ENCODE results near the gene PRKG1. TPM values are rescaled to one million over a fixed set of nuclear protein-coding genes. Genes with fewer than 3 reads are reported as not detected.

PRKG1 gene
- total and polyA plus RNA-seq, 2 of the 8 experiments (the other 6 are each of a cell fraction or from before 2014, with no cell fraction given), result 4.2 to 15.2 TPM

DNA sequence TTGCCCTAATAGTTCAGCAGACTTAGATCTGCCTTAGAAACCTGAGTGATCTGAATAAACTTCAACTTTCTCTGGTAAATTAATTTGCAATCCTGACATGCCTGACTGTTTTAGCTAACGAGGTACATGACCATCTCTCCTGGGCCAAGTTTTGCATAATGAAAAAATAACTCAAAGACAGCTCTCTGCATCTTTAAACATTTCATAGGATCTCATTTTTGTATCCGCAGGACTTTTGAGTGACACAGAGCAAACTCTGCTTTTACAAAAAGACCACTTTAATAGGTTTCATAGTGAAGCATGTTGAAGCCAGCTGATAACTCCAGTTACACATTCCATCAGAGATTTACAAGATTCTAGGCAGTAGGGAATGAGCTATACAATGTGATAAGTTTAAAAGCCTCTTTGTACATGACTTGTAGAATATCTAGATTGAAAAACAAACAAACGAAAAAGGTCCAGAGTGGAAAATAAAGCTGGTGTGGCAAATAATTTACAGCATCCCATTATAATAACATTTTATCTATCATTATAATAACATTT, 2.1 kb downstream of the PRKG1 start (continued):
- TF ChIP-seq, protein P1, sequence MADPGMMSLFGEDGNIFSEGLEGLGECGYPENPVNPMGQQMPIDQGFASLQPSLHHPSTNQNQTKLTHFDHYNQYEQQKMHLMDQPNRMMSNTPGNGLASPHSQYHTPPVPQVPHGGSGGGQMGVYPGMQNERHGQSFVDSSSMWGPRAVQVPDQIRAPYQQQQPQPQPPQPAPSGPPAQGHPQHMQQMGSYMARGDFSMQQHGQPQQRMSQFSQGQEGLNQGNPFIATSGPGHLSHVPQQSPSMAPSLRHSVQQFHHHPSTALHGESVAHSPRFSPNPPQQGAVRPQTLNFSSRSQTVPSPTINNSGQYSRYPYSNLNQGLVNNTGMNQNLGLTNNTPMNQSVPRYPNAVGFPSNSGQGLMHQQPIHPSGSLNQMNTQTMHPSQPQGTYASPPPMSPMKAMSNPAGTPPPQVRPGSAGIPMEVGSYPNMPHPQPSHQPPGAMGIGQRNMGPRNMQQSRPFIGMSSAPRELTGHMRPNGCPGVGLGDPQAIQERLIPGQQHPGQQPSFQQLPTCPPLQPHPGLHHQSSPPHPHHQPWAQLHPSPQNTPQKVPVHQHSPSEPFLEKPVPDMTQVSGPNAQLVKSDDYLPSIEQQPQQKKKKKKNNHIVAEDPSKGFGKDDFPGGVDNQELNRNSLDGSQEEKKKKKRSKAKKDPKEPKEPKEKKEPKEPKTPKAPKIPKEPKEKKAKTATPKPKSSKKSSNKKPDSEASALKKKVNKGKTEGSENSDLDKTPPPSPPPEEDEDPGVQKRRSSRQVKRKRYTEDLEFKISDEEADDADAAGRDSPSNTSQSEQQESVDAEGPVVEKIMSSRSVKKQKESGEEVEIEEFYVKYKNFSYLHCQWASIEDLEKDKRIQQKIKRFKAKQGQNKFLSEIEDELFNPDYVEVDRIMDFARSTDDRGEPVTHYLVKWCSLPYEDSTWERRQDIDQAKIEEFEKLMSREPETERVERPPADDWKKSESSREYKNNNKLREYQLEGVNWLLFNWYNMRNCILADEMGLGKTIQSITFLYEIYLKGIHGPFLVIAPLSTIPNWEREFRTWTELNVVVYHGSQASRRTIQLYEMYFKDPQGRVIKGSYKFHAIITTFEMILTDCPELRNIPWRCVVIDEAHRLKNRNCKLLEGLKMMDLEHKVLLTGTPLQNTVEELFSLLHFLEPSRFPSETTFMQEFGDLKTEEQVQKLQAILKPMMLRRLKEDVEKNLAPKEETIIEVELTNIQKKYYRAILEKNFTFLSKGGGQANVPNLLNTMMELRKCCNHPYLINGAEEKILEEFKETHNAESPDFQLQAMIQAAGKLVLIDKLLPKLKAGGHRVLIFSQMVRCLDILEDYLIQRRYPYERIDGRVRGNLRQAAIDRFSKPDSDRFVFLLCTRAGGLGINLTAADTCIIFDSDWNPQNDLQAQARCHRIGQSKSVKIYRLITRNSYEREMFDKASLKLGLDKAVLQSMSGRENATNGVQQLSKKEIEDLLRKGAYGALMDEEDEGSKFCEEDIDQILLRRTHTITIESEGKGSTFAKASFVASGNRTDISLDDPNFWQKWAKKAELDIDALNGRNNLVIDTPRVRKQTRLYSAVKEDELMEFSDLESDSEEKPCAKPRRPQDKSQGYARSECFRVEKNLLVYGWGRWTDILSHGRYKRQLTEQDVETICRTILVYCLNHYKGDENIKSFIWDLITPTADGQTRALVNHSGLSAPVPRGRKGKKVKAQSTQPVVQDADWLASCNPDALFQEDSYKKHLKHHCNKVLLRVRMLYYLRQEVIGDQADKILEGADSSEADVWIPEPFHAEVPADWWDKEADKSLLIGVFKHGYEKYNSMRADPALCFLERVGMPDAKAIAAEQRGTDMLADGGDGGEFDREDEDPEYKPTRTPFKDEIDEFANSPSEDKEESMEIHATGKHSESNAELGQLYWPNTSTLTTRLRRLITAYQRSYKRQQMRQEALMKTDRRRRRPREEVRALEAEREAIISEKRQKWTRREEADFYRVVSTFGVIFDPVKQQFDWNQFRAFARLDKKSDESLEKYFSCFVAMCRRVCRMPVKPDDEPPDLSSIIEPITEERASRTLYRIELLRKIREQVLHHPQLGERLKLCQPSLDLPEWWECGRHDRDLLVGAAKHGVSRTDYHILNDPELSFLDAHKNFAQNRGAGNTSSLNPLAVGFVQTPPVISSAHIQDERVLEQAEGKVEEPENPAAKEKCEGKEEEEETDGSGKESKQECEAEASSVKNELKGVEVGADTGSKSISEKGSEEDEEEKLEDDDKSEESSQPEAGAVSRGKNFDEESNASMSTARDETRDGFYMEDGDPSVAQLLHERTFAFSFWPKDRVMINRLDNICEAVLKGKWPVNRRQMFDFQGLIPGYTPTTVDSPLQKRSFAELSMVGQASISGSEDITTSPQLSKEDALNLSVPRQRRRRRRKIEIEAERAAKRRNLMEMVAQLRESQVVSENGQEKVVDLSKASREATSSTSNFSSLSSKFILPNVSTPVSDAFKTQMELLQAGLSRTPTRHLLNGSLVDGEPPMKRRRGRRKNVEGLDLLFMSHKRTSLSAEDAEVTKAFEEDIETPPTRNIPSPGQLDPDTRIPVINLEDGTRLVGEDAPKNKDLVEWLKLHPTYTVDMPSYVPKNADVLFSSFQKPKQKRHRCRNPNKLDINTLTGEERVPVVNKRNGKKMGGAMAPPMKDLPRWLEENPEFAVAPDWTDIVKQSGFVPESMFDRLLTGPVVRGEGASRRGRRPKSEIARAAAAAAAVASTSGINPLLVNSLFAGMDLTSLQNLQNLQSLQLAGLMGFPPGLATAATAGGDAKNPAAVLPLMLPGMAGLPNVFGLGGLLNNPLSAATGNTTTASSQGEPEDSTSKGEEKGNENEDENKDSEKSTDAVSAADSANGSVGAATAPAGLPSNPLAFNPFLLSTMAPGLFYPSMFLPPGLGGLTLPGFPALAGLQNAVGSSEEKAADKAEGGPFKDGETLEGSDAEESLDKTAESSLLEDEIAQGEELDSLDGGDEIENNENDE (IDR thresholded peaks at IDR 0.05; ENCODE audit: insufficient replicate concordance, low read length), result no peak

Data from H1 (cell line).